Right atrium auricular region (tissue), 2 donors: ENCODE data around the gene TLE4. TPM values are rescaled to one million over a fixed set of nuclear protein-coding genes. Genes with fewer than 3 reads are reported as not detected.

Source experiments
- DNase-seq: peaks from one replicate; pipeline ENCODE4 v3.0.0-alpha.2; 2019; ENCODE audit warnings: low spot score
- H3K27ac ChIP-seq, 2 donors: fragments of 200-600 bp; sonication (generic); 1 replicate in 1 of 2; 2 replicates in 1 of 2; pipeline ENCODE4 v1.5.1; 2016 to 2019
- H3K27me3 ChIP-seq, 2 donors: fragments of 200-600 bp; sonication (generic); one replicate each; pipeline versions ENCODE4 v1.5.1 to v1.6.0; 2017 to 2019
- H3K36me3 ChIP-seq: fragments of 200-600 bp; sonication (generic); one replicate; pipeline ENCODE4 v1.5.1; 2016
- H3K4me1 ChIP-seq, 2 donors: fragments of 200-600 bp; sonication (generic); one replicate each; pipeline versions ENCODE4 v1.5.1 to v1.6.0; 2017 to 2019
- H3K4me3 ChIP-seq, 2 donors: fragments of 200-600 bp; sonication (generic); 1 replicate in 1 of 2; 2 replicates in 1 of 2; pipeline ENCODE4 v1.5.1; 2017 to 2019; ENCODE audit warnings: mild to moderate bottlenecking in 1 of 2, moderate library complexity in 1 of 2
- H3K9me3 ChIP-seq, 2 donors: fragments of 200-600 bp; sonication (generic); one replicate each; pipeline ENCODE4 v1.5.1; 2019
- CTCF ChIP-seq, 2 donors: fragments of 200-600 bp; sonication (generic); IDR thresholded peaks; one replicate each; pipeline ENCODE4 v1.5.1; 2019; ENCODE audit warnings: antibody characterized with exemption in 2 of 2
- total RNA-seq, 2 donors: library from RNA; depleted of rRNA; stranded (reverse); fragments of >200 nt; gene quantifications; one replicate each; pipeline ENCODE4 v1.1.0, GENCODE V29; 2016

The TLE4 gene
- total RNA-seq, 2 donors from 2014 or later, result 18.9 to 26.1 TPM

- Histone ChIP-seq H3K27me3 (no peaks in the 10 kb centered on the region), H3K4me1 (no peaks in the 10 kb centered on the region), H3K27ac (no peak overlapping the region), H3K9me3 (no peaks in the 10 kb centered on the region), H3K4me3 (no peak overlapping the region), H3K36me3 (no peaks in the 10 kb centered on the region)
- DNase-seq, result no peak
- TF ChIP-seq CTCF (IDR thresholded peaks at IDR 0.05), result no peak
These were observed 129.0 kb downstream of the TLE4 start for GRCh38 chr9:79700607-79701360.

- no peak for TF ChIP-seq CTCF (IDR thresholded peaks at IDR 0.05)
- H3K27ac ChIP-seq, result no peak overlapping the region
- H3K4me3 ChIP-seq, result no peak overlapping the region
- no peaks in the 10 kb centered on the region for H3K27me3 ChIP-seq
- no peaks in the 10 kb centered on the region for H3K9me3 ChIP-seq
- no peak for DNase-seq
- H3K36me3 ChIP-seq, result no peaks in the 10 kb centered on the region
- H3K4me1 ChIP-seq, result no peaks in the 10 kb centered on the region
These were observed 129.9 kb downstream of the TLE4 start for GRCh38 chr9:79701651-79702050.

GRCh38 chr9:79705704-79706103 is 133.9 kb downstream of the TLE4 start:
- Histone ChIP-seq H3K9me3 (no peaks in the 10 kb centered on the region), H3K4me3 (no peak overlapping the region), H3K36me3 (peaks cover 7% of the 10 kb centered on the region), H3K4me1 (no peaks in the 10 kb centered on the region), H3K27me3 (no peaks in the 10 kb centered on the region), H3K27ac (no peak overlapping the region)
- DNase-seq, result no peak
- no peak for TF ChIP-seq CTCF (IDR thresholded peaks at IDR 0.05)

GRCh38 chr9:79706512-79706911 is 134.7 kb downstream of the TLE4 start:
- no peaks in the 10 kb centered on the region for H3K4me1 ChIP-seq
- H3K27me3 ChIP-seq, result no peaks in the 10 kb centered on the region
- no peak overlapping the region for H3K4me3 ChIP-seq
- no peak for DNase-seq
- H3K27ac ChIP-seq, result no peak overlapping the region
- H3K9me3 ChIP-seq, result no peaks in the 10 kb centered on the region
- no peak for TF ChIP-seq CTCF (IDR thresholded peaks at IDR 0.05)
- H3K36me3 ChIP-seq, result peaks cover 7% of the 10 kb centered on the region

- no peak for DNase-seq
- peaks cover 7% of the 10 kb centered on the region for H3K36me3 ChIP-seq
- TF ChIP-seq CTCF (IDR thresholded peaks at IDR 0.05), result no peak
These were observed 135.8 kb downstream of the TLE4 start for GRCh38 chr9:79707589-79707988.

GRCh38 chr9:79708541-79708940 is 136.8 kb downstream of the TLE4 start:
- peaks cover 7% of the 10 kb centered on the region for H3K36me3 ChIP-seq
- H3K9me3 ChIP-seq, result no peaks in the 10 kb centered on the region
- H3K27ac ChIP-seq, result no peak overlapping the region
- no peak overlapping the region for H3K4me3 ChIP-seq
- no peaks in the 10 kb centered on the region for H3K27me3 ChIP-seq
- no peak for DNase-seq
- no peaks in the 10 kb centered on the region for H3K4me1 ChIP-seq
- no peak for TF ChIP-seq CTCF (IDR thresholded peaks at IDR 0.05)

More at GRCh38 chr9:79707589-79707988, 135.8 kb downstream of the TLE4 start:
- Histone ChIP-seq H3K4me3 (no peak overlapping the region), H3K9me3 (no peaks in the 10 kb centered on the region), H3K4me1 (no peaks in the 10 kb centered on the region), H3K27me3 (no peaks in the 10 kb centered on the region), H3K27ac (no peak overlapping the region)
